Neutrophil (primary cell): Measurements from ENCODE around the gene HMCN1.
"Not testable (repeated sequence)": the region's sequence is repeated elsewhere in the genome, so short reads cannot be mapped to it uniquely, and the experiment has no call there.

ENCODE experiments used
- H3K27ac ChIP-seq: fragments of 200-600 bp; sonication (generic); 2 replicates; pipeline ENCODE4 v1.5.1; 2016; ENCODE audit warnings: mild to moderate bottlenecking, moderate library complexity
- H3K27me3 ChIP-seq: fragments of 200-600 bp; sonication (generic); 2 replicates; pipeline ENCODE4 v1.6.0; 2016; ENCODE audit warnings: mild to moderate bottlenecking
- H3K36me3 ChIP-seq: fragments of 200-600 bp; sonication (generic); 2 replicates; pipeline ENCODE4 v1.5.1; 2017
- H3K4me1 ChIP-seq, 2 experiments: fragments of 200-600 bp in 1 of 2; sonication (generic) in 1 of 2; 1 replicate in 1 of 2; 2 replicates in 1 of 2; pipeline versions ENCODE4 v1.5.1 to v1.6.1; 2013 to 2016; ENCODE audit warnings: low read depth in 1 of 2, low read length in 1 of 2, mild to moderate bottlenecking in 1 of 2, moderate library complexity in 1 of 2; ENCODE audit not compliant: control insufficient read depth in 1 of 2, insufficient read depth in 1 of 2
- H3K4me3 ChIP-seq, 2 experiments: fragments of 200-600 bp in 1 of 2; sonication (generic) in 1 of 2; 1 replicate in 1 of 2; 2 replicates in 1 of 2; pipeline ENCODE4 v1.5.1; 2013 to 2016; ENCODE audit warnings: low read depth in 1 of 2, low read length in 1 of 2, mild to moderate bottlenecking in 1 of 2, moderate library complexity in 1 of 2
- H3K9me3 ChIP-seq: fragments of 200-600 bp; sonication (generic); 2 replicates; pipeline ENCODE4 v1.5.1; 2016
- TF ChIP-seq, protein P1 (sequence below): fragments of 200-600 bp; sonication (generic); IDR thresholded peaks from 2 replicates; pipeline ENCODE4 v1.5.1; 2016; ENCODE audit warnings: antibody characterized with exemption

HMCN1 gene

GRCh38 chr1:186207391-186208085 lies 473.3 kb downstream of the HMCN1 start:
- Histone ChIP-seq H3K4me3 (no peak overlapping the region), H3K36me3 (no peaks in the 10 kb centered on the region), H3K27ac (no peak overlapping the region), H3K4me1 (no peaks in the 10 kb centered on the region), H3K9me3 (no peaks in the 10 kb centered on the region), H3K27me3 (no peaks in the 10 kb centered on the region)
- TF ChIP-seq, protein P1, sequence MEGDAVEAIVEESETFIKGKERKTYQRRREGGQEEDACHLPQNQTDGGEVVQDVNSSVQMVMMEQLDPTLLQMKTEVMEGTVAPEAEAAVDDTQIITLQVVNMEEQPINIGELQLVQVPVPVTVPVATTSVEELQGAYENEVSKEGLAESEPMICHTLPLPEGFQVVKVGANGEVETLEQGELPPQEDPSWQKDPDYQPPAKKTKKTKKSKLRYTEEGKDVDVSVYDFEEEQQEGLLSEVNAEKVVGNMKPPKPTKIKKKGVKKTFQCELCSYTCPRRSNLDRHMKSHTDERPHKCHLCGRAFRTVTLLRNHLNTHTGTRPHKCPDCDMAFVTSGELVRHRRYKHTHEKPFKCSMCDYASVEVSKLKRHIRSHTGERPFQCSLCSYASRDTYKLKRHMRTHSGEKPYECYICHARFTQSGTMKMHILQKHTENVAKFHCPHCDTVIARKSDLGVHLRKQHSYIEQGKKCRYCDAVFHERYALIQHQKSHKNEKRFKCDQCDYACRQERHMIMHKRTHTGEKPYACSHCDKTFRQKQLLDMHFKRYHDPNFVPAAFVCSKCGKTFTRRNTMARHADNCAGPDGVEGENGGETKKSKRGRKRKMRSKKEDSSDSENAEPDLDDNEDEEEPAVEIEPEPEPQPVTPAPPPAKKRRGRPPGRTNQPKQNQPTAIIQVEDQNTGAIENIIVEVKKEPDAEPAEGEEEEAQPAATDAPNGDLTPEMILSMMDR: no peak

DNA sequence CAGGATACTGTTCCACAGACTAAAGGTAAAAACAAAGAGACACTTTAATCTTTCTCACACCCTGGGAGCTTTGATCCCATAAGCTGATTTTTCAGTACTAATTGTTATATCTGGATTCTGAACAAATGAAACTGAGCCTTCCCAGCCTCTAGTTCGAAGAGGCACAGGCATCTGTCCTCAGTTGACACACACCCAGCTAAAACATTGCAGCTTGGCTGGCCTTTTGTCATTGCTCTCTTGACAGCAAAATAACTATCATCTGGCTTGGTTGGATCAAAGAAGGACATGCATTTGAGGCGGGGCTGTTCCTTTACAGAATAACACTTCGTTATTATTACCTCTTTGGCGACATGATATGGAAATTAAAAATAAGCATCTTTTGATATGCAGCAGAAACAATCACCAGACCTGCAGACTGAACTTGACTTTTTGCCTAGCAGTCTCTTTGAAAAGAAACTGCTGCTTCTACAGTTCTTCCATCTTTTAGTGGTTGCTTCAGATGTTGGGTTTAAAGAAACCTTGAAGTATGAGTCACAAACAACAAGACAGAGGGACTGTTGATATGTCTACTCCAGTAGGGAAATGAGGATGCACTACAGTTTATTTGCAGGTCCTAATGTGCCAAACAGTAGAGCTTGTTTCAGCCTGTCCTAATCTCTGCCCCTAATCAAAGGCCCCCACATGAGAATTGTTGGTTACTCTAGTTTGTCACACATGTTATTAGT lies 474.4 kb downstream of the HMCN1 start:
- no peaks in the 10 kb centered on the region for H3K9me3 ChIP-seq

DNA sequence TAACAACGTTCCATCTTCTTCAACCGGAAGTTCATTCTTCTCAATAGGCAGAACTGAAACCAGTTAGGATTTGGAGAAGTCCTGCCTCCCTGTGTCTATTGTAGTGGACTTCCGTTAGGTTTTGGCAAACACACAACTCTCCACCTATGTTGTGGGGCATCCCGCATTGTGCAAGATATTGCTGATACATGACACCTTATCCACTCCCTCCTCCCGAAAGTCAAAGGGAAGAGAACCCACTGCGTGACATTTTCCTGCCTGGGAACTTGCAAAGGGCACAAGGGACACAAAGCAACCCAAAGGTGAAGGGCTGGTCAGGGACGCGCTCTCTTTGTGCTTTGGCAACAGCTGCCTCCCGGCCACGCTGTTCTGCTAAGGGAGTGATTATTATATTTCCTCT lies 476.1 kb downstream of the HMCN1 start:
- H3K27ac ChIP-seq: no peak overlapping the region
- TF ChIP-seq, protein P1: no peak
- no peaks in the 10 kb centered on the region for H3K4me1 ChIP-seq
- no peaks in the 10 kb centered on the region for H3K36me3 ChIP-seq
- H3K4me3 ChIP-seq: no peak overlapping the region
- no peaks in the 10 kb centered on the region for H3K9me3 ChIP-seq
- H3K27me3 ChIP-seq: no peaks in the 10 kb centered on the region

More for the DNA sequence above, 474.4 kb downstream of the HMCN1 start:
- Histone ChIP-seq H3K4me3 (no peak overlapping the region), H3K27me3 (no peaks in the 10 kb centered on the region), H3K27ac (no peak overlapping the region), H3K4me1 (no peaks in the 10 kb centered on the region), H3K36me3 (no peaks in the 10 kb centered on the region)
- TF ChIP-seq, protein P1: no peak

GRCh38 chr1:186211583-186211982 lies 477.4 kb downstream of the HMCN1 start:
- H3K36me3 ChIP-seq, H3K9me3 ChIP-seq, H3K27ac ChIP-seq, H3K27me3 ChIP-seq, H3K4me1 ChIP-seq, H3K4me3 ChIP-seq: not testable (repeated sequence)

- no peaks in the 10 kb centered on the region for H3K27me3 ChIP-seq
- no peaks in the 10 kb centered on the region for H3K4me1 ChIP-seq
- no peak overlapping the region for H3K27ac ChIP-seq
- no peak overlapping the region for H3K4me3 ChIP-seq
- no peaks in the 10 kb centered on the region for H3K36me3 ChIP-seq
- H3K9me3 ChIP-seq: no peaks in the 10 kb centered on the region
- TF ChIP-seq, protein P1: no peak
Measured at GRCh38 chr1:186212568-186213224, 478.5 kb downstream of the HMCN1 start.

DNA sequence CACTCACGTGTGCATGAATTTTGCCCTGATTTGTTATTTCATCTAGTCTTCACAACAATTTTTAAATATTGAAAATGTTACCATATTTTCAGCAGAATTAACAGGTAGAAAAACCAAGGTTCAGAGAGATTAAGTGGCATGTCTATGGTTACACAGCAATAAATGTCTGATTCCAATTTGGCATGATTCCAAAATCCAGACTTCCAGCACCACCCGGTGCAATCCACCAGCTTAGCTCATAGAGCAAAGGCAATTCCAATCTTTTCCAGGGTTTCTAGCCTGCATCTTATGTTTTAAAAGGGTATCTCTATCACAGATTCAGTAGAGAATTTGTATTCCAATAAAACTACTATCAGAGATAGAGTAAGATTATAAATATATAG lies 479.0 kb downstream of the HMCN1 start:
- H3K27me3 ChIP-seq: no peaks in the 10 kb centered on the region
- no peaks in the 10 kb centered on the region for H3K4me1 ChIP-seq
- no peak overlapping the region for H3K27ac ChIP-seq
- TF ChIP-seq, protein P1: no peak
- no peaks in the 10 kb centered on the region for H3K36me3 ChIP-seq
- no peaks in the 10 kb centered on the region for H3K9me3 ChIP-seq
- H3K4me3 ChIP-seq: no peak overlapping the region
